NOMO-1 (cell line): ENCODE results near the gene RPL36AL.

Source experiments
- DNase-seq, 2 experiments: peaks; one replicate each; lab custom pipeline; 2025; ENCODE audit not compliant: unreplicated experiment in 2 of 2; lab: John Stamatoyannopoulos, UW

The RPL36AL gene

GRCh38 chr14:49582113-49582977 is 38.1 kb downstream of the RPL36AL start:
- no peak for DNase-seq

DNA sequence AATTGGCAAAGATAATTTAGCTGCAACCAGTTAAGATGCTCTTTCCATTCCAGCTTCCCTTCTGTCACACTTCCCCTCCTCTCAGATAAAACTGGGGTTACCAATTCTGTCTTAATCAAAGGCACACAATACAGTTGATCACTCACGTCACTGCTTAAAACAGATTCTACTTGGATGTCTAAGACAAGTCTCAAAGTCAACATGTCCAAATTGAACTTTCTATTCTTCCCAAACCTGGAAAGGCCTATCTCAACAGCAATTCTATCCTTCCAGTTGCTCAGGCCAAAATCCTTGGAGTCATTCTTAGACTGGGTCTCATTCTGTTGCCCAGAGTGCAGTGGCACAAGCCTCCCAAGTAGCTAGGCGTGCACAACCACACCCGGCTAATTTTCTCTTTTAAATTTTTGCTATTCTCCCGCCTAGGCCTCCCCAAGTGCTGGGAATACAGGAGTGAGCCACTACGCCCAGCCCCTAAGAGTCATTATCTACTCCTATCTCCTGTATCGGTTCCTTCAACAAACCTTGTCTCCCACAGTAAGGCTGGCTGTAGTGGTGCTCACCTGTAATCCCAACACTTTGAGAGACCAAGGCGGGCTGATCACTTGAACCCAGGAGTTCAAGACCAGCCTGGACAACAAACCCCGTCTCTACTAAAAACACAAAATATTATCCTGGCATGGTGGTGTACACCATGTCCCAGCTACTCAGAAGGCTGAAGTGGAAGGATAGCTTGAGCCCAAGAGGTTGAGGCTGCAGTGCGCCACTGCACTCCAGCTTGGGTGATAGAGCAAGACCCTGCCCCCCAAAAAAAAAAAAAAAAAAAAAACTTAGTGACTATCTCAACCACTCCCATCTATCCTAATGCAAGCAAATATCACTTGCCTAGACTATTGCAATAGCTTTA is 39.0 kb downstream of the RPL36AL start:
- DNase-seq = no peak

GRCh38 chr14:49579841-49580240 is 40.6 kb downstream of the RPL36AL start:
- no peak for DNase-seq

GRCh38 chr14:49578141-49578540 is 42.3 kb downstream of the RPL36AL start:
- DNase-seq = no peak

DNA sequence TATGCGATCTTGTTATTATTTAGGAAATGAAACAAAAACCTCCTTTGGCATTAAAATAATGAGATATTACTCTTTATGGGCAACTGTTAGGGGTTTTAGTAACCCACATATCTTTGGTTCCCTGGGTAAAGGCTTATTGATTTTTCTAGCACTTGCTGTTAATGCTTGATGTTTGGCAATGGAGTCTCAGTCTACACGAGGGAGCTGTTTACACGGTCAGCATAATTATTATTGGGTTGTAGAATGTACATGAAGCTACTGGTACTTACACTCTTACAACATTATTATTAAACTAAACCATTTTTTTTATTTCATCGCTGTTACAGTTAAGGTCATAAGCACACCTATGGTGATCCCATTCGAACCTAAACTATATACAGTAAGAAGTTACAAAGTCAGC is 46.4 kb downstream of the RPL36AL start:
- no peak for DNase-seq

GRCh38 chr14:49569281-49569680 is 51.1 kb downstream of the RPL36AL start:
- no peak for DNase-seq
